ENCODE results near the gene COL1A1.

Gene COL1A1

DNA sequence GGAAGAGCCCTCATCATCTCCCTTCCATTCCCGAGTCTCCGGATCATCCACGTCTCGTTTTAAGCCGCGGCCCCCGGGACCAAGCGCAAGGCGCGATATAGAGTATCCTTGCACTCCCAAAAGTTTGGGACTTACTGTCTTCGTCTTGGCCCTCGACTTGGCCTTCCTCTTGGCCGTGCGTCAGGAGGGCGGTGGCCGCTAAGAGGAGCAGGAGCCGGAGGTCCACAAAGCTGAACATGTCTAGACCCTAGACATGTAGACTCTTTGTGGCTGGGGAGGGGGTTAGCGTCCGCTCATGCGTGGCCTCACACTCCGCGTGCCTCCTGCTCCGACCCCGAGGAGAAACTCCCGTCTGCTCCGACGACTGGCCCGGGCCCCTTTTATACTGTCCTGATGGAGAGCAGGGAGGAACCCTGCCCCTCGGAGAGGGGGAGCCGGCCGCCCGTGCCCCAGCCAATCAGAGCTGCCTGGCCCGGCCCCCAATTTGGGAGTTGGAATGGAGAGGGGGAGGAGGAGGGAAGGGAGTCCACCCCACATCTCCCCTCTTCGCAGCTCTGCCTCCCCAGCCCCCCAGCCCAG lies at the start of gene COL1A1:
COL1A1 (minus strand) TSS at position 356 of the 579 bp plus-strand sequence; CDS start at position 238, 118 bp downstream.
- DNase-seq (ENCODE audit: low read depth in 2 of 2): no peak

DNA sequence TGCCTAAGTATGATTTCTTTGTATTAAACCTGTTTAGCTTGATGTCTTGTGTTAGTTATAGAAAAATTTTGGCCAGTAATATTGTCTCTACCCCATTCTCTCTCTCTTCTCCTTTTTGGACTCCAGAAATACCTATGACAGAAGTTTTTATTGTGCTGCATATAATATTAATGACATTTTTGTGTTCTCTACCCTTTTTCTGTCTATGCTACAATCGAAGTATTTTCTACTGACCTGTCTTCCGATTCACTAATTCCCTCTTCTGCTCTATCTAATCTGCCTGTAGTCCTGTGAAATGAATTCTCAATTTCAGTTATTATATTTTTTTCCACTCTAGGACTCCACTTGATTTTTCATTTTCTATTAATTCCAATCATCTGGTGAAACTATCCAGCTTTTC lies 46.8 kb upstream of the COL1A1 start:
- no peak for DNase-seq (ENCODE audit: low read depth in 2 of 2)

DNA sequence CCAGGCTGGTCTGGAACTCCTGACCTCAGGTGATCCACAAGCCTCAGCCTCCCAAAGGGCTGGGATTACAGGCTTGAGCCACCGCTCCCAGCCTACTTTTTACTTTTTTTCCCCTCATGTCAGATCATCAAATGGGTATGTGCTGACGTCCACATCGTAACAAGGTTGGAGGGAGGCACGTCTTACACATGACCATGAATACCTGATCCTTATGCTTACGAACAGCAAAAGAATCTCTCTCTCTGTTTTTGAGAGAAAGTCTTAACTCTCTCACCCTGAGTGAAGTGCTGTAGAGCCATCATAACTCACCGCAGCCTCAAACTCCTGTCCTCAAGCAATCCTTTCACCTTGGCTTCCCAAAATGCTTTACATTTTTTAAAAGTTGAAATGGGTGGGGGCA lies 43.3 kb upstream of the COL1A1 start:
- no peak for DNase-seq (ENCODE audit: low read depth in 2 of 2)

DNA sequence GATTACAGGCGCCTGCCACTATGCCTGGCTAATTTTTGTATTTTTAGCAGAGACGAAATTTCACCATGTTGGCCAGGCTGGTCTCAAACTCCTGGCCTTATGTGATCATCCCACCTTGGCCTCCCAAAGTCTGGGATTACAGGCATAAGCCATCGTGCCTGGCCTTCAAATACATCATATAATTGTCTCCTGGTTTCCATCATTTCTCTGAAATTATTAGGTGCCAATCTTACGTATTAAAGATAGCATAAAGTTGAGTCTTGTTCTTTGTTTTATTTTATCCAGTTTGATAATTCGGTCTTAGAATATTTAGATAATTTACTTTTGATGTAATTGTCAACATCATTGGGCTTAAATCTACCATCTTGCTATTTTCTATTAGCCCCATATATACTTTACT lies 40.0 kb upstream of the COL1A1 start:
- DNase-seq (ENCODE audit: low read depth in 2 of 2): no peak

DNA sequence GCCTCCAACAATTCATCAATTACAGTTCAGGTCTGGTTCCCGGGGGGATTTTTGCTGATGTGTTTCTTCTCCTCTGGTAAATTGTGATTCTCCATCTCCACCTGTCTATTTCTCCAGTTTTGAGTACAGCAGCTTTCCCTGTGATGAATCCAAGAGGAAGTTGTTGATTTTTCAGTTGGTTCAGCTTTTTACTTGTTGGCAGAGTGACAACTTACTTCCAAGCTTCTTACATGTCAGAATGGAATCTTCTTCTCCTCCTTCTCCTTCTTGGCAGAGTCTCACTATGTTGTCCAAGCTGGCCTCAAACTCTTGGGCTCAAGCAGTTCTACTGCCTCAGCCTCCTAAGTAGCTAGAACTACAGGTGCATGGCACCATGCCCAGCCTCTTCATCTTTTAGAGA lies 39.4 kb upstream of the COL1A1 start:
- no peak for DNase-seq (ENCODE audit: low read depth in 2 of 2)

DNA sequence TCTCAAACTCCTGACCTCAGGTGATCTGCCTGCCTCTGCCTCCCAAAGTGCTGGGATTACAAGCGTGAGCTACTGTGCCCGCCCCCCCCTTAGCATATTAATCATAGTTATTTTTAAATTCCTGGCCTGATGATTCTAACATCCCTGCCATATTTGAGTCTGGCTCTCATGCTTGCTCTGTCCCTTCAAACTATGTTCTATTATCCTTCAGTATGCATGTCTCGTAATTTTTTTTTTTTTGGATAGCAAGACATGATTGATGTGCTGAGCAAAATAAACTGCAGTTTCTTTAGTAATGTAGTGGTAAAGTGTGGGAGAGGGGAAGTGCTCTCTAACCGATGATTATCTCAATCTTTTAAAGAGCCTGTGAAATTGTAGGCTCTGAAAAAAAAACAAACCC lies 38.5 kb upstream of the COL1A1 start:
- DNase-seq (ENCODE audit: low read depth in 2 of 2): no peak

DNA sequence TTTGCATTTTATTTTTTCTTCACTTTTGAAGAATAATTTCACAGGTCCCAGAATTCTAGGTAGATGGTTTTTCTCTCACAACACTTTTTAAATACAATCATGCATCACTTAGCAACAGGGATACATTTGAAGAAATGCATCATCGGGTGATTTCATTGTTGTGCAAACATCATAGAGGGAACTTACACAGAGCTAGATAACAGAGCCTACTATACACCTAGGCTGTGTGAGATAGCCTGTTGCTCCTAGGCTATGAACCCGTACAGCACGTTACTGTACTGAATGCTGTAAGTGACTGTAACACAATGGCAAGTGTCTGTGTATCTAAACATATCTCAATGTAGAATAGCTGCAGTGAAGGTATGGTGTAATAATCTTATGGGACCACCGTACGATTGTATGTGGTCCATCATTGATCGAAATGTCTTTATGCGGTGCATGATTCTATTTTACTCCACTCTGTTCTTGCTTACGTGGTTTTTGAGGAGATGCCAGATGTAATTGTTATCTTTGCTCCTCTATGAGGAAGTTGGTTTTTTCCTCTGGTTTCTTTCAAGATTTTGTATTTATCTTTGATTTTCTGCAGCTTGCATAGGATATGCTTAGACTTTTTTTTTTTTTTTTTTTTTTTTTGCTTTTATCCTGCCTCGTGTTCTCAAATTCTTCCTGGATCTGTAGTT lies 37.3 kb upstream of the COL1A1 start:
- DNase-seq (ENCODE audit: low read depth in 2 of 2): no peak

DNA sequence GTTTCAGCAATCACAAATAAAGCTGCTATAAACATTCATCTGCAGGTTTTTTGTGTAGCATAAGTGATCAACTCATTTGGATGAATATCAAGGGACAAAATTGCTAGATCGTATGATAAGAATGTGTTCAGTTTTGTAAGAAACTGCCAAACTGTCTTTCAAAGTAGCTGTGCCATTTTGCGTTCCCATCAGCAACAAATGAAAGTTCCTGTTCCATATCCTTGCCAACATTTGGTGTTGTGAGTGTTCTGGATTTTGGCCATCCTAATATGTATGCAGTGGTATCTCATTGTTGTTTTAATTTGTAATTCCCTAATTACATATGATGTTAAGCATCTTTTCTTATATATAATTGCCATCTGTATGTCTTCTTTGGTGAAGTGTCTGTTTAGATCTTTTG lies 36.5 kb upstream of the COL1A1 start:
- DNase-seq (ENCODE audit: low read depth in 2 of 2): no peak

DNA sequence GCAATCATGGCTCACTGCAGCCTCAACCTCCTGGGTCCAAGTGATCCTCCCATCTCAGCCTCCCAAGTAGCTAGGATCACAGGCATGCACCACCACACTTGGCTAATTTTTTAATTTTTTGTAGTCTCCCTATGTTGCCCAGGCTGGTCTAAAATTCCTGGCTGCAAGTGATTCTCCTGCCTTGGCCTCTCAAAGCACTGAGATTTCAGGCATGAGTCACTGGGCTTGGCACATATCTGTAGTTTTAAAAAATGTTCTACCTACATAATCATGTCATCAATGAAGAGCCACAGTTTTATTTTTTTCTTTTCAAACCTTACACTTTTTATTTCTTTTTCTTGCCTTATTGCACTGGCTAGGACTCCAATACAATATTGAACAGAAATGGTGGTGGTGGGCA lies 33.1 kb upstream of the COL1A1 start:
- no peak for DNase-seq (ENCODE audit: low read depth in 2 of 2)

DNA sequence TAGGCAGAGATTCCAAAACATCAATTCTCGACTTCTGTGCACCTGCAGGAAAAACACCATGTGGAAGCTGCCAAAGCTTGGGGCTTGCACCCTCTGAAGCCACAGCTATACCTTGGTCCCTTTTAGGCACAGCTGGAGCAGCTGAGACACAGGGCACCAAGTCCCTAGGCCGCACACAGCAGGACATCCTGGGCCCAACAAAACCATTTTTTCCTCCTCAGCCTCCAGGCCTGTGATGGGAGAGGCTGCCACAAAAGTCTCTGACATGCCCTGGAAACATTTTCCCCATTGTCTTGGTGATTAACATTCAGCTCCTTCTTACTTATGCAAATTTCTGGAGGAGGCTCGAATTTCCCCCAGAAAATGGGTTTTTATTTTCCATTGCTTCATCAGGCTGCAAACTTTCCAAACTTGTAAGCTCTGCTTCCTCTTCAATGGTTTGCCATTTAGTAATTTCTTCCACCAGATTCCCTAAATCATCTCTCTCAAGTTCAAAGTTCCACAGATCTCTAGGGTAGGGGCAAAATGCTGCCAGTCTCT lies 24.3 kb upstream of the COL1A1 start:
- no peak for DNase-seq (ENCODE audit: low read depth in 2 of 2)

DNA sequence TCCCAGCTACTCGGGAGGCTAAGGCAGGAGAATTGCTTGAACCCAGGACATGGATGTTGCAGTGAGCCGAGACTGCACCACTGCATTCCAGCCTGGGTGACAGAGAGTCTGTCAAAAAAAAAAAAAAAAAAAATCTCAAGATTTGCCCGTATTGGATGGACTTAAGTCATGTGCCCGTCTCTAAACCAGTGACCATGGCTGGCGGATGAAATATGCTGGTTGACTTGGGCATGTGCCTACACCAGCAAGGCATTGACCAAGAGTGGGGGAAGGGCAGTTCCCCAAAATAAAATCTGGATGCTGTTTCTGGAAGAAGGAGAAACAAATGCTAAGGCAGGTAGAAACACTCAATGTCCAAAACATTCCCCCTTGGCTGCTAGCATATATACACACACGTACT lies 21.5 kb upstream of the COL1A1 start:
- DNase-seq (ENCODE audit: low read depth in 2 of 2): no peak

DNA sequence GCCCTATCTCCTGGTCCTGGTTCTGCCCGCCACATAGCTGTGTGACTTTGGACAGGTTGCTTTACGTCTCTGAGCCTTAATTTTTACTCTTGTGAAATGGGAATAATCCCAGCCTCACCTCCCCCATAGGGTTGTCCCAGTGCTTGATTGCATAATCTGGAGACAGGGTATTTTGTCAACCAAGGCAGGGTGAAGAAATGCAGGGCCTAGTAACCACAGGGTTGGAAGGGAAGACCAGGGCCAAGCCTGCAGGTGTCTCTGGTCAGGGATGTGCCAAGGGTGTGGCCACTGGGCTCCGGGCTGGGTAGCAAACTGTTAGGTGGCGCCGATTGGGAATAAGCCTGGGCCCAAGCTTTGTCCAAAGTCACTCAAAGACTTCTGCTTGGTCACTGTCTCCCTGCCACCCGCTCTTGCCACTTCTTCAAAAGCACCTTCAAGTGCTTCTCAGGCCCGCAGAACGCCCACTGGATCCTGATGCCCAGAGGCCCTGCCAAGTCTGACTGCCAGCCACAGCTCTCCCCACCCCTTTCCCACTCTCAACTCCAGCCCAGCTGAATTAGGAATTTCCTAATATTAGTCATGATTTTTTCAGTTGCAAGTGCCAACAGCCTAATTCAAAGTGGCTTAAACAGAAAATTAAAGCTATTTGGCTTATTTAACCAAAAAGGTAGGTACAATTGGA lies 20.6 kb upstream of the COL1A1 start:
- DNase-seq (ENCODE audit: low read depth in 2 of 2): no peak

DNA sequence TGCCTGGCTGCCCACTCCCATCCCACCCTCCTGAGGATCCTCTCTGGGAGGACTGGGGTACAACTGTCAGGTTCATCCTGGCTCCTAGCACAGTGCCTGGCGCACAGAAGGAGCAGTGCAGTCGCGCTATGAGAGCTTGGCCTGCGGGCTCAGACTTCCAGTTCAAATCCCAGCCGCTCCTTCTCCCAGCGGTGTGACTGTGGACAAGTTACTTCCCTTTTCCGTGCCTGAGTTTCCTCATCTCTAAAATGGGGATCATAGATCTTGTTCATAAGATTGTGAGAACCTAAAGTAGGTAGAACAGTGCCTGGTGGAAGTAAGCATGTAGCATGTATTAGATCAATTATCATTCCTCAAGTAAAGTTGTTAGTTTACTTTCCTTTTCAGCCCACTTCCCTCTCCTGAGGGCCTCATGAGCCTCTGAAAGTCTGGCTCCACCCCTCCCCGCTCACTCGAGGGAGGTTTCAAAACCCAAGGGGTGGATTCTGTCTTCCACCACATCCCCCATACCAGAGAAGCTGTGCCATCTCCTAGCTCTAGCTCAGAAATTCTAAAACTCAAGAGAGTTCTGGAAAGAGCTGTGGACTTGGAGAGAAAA lies 19.9 kb upstream of the COL1A1 start:
- no peak for DNase-seq (ENCODE audit: low read depth in 2 of 2)

DNA sequence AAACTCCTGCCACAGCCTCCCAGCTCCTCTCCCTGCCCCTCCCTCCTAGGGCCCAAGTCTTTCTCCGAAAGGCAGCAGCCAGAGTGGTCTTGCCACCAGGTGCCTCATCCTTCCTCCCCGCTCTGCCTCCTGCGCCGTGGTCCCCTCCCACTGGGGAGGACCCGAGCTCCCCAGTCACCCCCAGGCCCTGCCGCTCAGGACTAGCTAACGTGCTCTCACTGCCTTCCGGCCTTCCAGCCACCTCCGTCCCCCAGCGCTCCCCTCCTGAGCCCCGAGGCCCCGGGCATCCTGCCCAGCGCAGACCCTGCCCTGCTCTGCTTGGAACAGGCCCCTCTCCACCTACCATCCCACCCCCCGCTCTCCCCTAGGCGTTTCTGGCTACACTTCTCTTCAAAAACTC lies 19.4 kb upstream of the COL1A1 start:
- DNase-seq (ENCODE audit: low read depth in 2 of 2): no peak

DNA sequence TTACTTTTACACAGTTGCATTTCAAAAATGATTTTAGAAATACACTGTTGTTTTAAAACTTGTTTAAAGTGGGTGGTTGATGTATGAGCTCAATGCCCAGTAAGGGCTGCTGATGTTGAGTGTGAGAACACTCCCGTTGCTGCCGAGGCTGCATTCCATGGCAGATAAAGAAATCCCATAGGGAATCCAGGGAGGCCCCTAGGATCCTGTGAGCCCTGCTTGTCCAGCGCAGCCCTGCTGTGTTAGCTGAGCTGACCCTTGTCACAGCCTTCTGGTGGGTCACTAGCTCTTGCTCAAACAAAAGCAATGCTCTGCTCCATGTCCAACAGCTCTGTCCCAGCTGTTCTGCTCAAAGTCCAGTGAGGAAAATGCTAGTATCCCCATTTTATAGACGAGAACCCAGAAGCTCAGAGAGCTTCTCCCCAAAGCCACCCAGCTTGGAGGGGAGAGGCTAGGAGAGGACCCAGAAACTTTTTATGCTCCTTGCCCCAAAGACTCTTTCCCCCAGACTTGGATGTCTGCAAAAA lies 18.6 kb upstream of the COL1A1 start:
- no peak for DNase-seq (ENCODE audit: low read depth in 2 of 2)

DNA sequence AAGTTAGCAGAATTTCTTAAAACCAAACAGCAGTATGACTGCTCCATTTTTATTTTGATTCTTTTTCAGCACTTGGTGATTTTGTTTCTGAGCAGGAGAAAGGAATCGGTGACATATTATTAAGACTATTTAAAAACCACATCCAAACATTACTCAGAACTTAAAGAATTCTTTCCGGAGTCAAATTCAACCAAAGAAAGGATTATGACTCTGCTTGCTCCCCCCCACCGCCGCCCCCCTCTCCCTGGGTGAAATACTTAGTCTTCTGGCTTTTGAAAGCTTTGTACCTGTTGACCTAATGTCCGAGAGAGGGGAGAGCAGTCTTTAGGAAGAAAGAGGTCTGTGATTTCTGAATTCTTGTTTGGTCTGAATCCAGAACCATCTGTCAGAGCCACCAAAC lies 17.9 kb upstream of the COL1A1 start:
- DNase-seq (ENCODE audit: low read depth in 2 of 2): no peak

DNA sequence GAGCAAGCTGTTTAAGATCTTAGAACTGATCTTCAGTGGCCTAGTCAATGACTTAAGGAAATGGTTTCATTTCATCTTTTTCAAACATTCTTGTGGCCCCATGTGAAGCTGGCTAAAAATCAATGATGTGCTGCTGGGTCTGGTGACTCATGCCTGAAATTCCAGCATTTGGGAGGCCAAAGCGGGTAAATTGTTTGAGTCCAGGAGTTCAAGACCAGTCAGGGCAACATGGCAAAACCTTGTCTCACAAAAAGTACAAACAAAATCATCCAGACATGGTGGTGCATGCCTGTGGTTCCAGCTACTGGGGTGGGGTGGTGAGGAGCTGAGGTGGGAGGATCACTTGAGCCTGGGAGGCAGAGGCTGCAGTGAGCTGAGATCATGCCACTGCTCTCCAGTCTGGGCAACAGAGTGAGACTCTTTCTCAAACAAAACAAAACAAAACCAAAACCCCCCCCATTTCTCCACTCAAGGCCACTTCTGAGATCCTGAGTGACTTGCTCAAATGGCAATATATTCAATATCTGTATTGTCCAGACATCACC lies 17.4 kb upstream of the COL1A1 start:
- DNase-seq (ENCODE audit: low read depth in 2 of 2): no peak

DNA sequence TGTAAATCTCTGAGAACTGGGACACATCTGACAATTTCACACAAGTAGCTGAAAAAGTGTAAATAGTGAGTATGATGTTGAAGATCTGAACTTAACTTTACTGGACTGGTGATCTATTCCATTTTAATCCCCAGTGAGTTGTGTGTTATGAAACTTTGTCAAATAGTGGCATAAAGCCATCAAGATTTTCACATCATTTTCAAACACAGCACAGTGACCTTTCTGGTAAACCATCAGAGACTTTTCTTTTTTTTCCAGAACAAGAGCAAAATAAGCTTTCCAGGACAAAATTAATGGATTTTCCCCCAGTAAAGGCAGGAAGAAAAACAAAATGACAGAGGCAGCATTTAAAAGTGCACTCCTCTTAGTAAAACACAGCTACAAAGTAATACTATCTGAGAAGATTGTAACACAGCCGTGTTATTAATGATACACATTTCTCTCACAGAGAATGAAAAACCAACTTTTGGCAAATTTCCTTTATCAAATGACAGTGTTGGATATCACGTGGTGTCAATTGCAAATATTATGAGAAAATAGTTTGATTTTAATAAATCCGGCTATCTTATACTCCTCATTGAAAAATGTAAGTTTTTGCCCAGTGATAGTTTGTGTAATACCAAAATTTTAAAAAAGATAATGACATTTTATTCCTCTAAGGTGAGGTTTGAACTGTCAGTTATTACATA lies 16.8 kb upstream of the COL1A1 start:
- DNase-seq (ENCODE audit: low read depth in 2 of 2): no peak

DNA sequence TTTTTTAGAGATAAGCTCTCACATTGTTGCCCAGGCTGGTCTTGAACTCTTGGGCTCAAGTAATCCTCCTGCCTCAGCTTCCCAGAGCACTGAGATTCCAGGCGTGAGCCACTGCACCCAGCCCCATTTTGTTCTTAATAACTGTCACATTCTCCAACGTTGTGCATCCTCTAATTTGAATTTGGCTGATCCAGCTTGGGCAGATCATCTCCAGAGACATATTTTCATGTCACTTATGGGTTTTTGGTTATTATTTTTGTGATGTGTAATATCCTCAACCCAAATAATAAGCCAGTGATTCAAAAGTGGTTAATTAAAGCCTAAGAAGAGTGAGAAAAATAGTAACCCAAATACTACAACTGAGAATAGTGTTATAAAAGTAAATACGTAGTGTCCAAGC lies 16.2 kb upstream of the COL1A1 start:
- DNase-seq (ENCODE audit: low read depth in 2 of 2): no peak

DNA sequence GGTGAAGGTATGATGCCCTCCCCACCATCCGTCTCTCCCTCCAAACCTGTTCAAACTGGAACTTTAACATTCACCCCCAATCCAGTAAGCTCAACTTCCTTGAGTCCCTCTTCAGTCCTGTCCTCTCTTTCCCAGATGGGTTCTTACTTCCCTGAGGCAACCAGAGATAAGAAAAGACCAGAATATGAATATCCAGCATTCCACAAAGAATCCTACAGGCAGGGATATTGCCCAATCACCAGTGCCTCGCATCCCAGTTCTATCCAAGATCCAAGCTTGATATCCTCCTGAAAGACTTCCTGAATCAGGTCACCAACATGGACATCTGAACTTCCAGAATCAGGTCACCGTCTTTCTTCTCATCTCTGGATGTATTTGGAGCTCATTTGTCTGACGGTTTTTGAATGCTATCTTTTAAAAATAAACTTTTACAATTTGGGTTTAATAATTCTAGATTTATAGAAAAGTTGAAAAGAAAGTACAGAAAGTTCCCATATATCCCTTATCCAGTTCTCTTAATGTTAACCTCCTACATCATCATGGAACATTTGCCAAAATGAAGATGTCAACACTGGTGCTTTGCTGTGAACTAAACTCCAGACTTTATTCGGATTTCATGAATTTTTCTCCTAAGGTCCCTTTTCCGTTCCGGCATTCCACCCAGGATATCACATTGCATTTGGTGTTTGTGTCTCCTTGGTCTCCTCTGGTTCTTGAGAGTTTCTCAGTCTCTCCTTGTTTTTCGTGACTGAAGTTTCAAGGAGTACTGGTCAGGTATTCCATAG lies 13.7 kb upstream of the COL1A1 start:
- no peak for DNase-seq (ENCODE audit: low read depth in 2 of 2)

Measured in stimulated activated CD4-positive, alpha-beta T cell treated with anti-CD3 and anti-CD28 coated beads, Interleukin-1b, Interleukin-23, amount 100 ng/mL, for 1 hour (primary cell).